DMS53 treated with DMSO at 0.1 percent for 48 hours (cell line): ENCODE measurements around the gene ADGRG1.

Experiments used
- DNase-seq: peaks from one replicate; lab custom pipeline; 2025; ENCODE audit not compliant: unreplicated experiment; lab: John Stamatoyannopoulos, UW

The ADGRG1 gene

DNA sequence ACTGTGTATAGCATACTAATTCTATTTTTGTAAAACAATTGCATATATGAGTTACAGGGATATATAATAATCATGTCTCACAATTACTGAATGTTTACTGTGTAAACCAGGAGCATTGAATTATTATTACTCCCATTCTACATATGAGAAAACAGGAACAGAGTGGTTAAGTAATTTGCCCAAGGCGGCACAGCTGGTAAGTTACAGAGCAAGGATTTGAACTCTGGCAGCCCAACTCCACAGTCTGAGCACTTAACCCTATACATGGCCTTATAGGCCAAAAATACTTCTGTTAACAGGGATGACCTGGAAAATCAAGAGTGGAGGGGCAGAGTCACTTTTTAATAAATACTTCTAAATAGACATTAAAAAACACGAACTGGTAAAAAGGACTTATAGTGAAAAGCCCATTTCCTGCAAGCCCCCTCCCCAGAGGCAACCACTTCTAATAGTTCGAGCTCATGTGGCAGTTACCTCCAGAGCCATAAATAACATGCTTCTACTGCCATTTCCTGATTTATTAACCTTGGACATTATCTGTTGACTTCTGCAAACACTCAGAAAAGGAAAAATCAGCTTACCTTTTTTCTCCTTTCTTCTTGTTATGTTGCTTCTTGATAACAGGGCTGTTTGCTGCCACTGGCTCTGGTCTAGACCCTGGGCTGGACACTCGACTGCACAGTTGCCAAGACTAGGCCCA, 22.1 kb upstream of the ADGRG1 start:
- DNase-seq, result peak; percentile 77

DNA sequence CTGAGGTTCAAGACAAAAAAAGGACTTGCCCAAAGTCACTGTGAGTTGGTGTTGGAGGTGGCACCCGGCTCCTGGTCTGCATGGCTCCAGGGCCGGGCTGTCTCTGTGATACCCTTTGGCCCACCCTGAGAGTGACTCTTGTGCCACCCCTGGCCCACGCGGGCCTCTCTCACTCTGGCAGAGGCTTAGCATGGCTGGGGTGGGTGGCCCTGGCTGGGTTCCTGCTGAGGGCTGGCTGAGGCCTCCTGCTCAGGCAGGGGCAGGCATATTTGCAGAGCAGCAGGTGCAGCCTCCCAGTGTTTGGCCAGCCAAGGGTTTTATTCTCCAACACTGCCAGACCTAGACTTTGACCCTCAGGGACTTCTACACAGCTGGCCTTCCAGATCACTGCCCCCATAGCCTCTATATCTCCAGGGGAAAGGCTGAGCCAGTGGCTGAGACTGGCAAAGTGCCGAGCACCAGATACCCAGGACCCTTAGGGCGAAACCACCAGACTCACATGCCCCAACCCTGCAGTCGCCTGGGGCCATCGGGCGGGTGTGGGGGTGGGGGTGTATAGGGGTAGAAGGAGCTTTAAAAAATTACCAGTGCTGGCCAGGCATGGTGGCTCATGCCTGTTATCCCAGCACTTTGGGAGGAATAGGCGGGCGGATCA, 21.5 kb upstream of the ADGRG1 start:
- peak; percentile 94 for DNase-seq

DNA sequence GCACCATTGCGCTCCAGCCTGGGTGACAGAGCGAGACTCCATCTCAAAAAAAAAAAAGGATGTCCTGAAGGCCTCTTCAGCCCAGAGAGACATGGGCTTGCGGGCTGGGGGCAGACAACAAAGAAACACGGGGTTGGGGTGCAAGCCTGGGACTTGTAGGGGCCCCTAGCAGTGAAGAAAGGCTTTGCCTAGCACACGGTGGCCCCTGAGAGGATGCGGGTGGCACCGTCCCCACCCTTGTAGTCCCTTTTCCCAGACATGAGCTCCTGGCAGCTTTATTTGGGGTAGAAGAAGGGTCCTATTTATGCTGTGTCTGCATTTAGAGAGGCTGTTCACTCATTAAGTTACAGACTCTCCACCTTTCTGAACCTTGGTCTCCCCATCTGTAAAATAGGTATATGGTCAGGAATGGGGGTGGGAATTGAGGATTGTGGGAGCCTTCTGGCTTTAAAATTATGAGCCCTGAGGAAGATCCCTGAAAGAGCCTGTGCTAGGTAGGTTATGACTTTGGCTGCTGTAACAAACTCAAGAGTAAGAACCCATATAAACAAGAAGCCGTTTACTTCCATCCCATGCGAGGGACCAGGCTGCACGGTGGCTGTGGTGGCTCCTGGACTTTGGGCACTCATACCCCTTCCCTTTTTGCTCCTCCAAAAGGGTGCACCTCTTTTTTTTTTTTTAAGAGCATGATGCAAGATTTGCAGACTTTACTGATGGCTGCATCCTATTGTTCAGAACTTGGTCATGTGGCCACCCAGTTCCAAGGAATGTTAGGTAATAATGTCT, 20.6 kb upstream of the ADGRG1 start:
- no peak for DNase-seq

DNA sequence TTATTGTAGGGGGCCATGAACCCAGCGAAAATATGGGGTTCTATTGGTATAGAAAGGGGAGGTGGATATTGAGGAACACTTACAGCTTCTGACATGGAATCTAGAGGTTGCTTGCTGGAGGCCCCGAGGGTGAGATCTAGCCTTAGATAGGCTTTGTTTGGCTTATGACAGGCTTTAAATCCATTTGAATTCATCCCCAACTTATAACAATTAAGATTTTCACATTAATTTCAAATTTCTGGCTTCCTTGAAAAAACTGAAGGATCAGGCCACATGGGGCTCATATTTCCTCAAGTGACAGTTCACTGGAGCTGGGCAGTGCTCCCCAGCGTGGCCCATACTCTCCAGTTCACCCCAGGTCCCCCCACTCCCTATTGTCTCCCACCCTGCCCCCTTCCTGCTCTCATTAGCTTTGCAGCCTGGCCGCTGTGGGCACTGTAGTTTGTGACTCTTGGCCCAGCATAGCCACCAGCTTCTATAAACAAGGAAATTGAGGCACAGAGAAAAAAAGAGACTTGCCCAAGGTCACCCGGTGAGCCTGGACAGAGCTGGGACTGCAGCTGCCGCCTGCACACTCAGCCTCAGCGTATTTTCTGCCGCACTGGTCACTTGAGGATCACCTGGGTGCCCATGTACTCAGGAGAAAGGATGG, 19.8 kb upstream of the ADGRG1 start:
- no peak for DNase-seq

DNA sequence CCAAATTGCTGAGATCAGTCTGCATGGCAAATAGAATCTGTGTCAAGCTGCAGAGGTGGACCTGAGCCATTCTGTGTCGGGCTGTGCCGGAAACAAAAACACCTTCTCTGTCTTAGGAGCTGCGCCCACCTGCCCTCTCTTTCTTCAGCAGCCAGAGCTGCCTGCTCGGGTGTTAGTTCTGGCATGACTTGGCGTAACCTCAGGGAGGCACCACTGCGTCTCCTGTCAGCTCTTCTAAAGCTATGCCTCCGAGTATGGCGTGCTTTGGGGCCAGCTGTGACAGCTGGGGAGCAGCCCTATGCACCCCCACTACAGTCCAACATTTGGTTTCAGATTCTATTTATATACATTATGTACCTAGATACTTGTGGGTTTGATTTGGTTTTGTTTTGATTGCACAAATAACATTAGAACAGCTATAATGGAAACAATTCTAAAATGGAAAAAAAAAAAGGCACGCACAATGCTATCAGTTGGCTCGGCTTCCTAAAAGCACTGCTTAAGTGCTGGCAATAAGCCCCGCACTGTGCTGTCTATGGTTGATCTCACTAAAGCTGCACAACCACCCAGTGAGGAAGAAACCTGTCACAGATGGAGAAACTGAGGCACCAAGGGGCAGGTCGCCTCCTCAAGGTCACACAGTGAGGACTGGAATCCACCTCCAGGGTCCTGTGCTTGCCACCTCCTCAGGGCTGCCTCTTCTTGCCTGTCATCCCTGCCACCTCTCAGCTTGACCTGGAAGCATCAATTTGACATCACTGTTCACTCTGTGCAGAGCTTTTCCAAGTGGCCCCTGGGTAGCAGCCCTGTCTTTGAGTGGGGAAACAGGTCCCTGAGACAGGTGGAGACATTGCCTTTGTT, 18.7 kb upstream of the ADGRG1 start:
- DNase-seq, result no peak

DNA sequence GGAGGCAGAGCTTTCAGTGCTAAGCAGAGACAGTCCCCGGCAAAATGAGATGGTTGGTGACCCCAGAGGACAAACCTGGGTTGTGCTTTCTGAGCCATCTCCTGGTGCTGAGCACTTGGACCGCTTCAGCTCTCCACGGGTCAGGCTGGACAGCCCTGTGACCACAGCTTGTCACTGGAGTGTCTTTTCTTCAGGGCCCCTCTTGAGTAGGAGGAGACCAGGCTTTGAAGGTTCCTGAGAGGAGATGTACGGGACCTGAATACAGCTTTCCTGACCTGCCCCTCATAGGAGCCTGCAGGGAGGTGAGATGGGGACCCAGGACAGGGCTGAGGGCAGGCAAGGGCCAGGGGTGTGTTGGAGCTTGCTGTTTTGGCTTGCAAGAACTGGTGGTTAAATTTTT, 17.8 kb upstream of the ADGRG1 start:
- no peak for DNase-seq

DNA sequence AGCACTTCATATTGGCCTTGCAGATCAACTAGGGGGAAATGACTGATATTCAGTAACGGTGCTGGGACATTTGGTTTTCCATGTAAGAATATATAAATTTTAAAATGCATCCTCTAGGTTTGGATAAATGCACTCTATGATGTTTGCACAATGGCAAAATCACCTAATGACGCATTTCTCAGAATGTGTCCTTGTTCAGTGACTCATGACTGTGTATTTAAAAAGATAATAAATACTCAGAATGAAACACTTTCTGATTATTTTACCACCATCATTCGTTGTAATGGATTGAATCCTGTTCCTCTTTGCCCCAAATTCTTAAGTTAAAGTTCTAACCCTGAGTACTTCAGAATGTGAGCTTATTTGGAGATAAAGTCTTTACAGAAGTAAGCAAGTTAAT, 17.2 kb upstream of the ADGRG1 start:
- peak; percentile 60 for DNase-seq

DNA sequence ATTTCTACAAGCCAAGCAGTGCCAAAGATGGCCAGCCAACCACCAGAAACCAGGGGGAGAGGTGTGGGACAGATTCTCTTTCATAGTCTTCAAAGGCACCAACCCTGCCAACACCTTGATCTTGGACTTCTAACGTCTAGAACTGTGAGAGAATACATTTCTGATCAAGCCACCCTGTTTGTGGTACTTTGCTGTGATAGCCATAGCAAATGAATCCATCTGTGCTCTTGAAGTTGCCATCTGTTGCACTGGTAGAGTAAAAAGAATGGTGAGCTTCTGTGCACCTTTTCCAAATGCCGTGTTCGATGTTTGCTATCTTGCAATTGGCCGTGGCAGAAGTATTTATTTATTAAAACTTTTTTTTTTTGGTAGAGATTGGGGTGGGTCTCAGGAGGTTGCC, 16.7 kb upstream of the ADGRG1 start:
- DNase-seq, result no peak

DNA sequence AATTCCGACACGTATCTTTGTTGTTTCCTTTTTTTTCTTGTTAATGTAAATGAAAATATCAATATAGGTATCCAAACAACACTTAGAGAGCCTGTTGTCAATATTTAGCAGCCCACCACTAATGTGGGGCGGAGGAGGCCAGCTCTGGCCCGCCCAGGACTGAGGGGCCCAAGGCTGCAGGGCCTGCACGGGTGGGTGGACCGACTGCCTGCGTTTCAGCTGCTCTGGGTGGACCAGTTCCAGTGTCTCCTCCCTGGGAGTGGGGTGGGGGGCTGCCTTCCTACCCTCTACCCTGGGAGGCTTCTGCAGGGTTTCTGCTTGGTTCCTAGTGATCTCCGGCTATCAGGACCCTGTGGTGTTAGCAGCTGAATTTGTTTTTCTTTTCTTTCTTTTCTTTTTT, 15.9 kb upstream of the ADGRG1 start:
- no peak for DNase-seq

DNA sequence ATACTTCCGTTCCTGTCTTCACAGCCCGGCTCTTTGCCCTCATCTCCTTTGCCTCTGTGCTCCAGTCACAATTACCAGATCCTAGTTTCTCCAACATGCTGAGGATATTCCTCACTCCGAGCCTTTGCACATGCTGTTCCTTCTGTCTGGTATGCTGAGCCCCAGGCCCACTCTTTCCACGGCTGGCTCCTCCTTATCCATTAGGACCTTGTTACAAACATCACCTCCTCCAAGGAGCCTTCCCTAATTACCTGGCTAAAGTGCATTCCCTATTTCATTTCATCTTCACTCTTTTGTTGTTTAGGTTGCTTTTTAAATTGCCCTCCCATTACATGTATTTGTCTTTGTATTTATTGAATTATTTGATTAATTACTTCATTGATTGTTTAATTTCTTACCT, 14.9 kb upstream of the ADGRG1 start:
- DNase-seq, result no peak

DNA sequence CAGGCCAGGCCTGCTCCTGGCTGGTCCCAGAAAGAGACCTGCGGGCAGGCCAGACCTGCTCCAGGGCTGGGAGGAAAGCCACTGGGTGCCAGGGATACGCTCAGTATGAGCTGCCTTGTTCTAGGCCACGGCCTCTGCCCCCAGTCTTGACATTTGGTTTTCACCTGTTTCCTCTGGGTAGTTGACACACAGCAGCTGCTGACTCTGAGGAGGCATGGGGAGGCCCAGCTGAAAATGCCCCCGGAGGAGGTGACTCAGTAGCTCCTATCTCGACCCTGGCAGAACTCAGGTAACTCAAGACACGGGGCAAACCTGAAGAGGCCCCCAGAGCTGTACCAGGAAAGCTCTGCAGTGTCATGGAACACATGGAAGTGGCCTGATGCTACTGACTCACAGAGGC, 13.9 kb upstream of the ADGRG1 start:
- no peak for DNase-seq

DNA sequence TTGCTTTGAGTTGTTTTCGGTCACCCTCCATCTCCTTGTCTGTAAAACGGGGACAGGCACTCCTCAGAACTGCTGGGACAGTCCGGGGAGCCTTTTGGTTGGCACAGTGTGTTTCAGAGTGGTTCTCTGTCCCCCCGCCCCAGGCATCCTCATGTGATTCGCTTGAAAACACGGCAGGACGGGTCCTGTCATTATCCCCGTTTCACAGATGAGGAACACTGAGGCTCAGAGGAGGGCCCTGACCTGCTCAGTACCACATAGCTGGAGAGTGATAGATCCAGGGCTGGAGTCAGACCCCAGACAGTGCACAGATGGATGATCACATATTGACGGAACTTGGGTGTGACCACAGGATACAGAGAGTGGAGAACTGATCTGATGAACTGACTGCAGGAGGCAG, 13.5 kb upstream of the ADGRG1 start:
- no peak for DNase-seq

DNA sequence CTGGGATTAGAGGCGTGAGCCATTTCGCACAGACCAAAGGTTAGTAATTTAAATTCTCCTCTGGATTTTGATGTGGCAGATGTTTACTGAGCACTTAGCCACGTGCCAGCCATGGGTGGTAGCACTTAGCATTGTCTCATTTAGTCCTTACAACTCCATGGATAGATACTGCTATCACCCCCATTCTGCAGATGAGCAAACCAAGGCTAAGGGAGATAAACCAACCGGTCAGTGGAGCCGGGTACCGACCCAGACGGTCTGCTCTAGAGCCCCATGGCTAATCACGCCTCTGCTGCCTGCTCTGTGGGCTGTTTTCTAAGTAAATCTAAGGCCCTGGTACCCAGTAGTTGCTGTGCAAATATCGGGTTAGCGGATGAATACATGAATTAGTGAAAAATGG, 12.6 kb upstream of the ADGRG1 start:
- no peak for DNase-seq

DNA sequence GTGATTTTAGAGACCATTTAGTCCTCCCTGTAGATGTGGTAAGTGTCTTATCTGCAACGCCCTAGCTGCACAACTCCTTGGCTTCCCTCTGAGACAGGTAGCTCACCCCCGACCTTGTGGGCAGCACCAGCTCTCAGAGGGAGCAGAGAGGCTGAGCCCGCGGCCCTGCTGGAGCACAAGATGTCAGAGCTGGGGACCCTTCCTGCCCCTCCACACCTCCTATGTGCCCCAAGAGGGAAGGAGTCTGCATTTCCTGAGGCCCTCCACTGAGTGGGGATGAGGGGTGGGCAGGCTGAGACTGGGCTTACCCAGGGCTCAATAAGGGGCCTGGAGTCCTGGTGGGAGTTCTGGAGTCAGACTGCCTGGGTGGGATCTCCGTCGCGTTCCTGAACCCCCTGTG, 12.2 kb upstream of the ADGRG1 start:
- DNase-seq, result no peak

DNA sequence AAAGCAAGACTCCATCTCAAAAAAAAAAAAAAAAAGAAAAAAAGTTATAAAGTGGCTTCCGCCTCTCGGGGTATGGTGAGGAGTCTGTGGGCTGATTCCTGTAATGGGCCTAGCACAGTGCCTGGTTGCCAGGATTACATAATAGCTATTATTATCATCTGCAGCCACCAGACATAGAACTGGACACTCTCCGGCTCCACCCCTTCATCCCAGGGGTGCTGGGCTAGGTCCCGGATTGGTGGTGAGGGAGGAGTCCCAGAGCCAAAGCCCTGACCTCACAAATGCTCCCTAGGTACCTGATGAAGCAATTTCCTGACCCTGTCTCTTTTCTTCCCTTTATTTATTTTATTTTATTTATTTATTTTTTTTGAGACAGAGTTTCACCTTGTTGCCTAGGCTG, 11.6 kb upstream of the ADGRG1 start:
- no peak for DNase-seq

DNA sequence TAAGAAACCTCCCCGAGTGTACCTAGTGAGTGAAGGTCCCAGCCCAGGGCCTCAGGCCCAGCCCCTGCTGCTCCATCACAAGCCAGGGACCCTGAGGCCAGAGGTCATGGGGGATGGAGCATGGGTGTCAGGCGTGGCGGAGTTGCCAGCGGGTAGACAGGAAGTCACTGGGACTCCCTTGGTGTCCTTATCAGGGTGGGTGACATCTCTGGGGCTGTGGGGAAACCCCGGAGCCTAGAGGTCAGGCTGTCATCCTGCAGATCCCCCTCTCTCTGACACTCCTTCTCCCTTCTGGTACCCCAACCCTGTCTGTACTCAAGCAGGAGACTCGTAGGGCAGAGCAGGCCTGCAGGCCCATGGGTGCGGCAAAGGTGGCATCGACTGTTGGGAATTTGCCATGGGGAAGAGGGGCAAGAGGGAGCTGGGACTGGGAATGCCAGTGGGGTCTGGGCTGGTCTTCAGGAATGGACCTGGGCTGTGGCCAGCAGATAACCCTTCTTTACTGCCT, 10.8 kb upstream of the ADGRG1 start:
- no peak for DNase-seq

DNA sequence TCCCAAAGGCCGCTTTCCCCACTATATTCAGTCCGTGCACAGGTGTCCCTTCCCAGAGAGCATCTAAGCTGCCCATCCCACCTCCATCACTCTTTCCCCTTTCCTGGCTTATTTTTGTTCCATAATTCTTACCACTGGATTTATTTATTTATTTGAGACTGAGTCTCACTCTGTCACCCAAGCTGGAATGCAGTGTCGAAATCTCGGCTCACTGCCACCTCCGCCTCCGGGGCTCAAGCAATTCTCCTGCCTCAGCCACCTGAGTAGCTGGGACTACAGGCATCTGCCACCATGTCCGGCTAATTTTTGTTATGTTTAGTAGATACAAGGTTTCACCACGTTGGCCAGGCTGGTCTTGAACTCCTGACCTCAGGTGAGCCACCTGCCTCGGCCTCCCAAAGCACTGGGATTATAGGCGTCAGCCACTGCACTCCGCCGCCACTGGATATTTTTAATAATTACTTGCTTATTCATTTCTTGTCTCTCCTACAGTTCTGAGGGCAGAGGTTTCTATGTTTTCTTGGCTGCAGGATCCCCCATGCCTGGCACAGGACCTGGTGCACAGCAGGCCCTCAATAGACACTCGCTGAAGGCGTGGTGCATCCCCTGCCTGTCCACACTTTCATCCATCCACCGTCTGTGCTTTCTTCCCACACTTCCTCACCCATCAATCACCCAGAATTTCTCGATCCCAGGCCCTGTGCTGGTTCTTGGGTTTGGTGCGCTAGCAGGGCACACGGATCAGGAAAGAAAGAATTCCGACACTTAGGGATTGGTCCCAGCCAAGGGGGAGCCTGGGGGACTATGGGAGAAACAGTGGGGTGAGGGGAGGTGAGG, 9.9 kb upstream of the ADGRG1 start:
- DNase-seq, result no peak

DNA sequence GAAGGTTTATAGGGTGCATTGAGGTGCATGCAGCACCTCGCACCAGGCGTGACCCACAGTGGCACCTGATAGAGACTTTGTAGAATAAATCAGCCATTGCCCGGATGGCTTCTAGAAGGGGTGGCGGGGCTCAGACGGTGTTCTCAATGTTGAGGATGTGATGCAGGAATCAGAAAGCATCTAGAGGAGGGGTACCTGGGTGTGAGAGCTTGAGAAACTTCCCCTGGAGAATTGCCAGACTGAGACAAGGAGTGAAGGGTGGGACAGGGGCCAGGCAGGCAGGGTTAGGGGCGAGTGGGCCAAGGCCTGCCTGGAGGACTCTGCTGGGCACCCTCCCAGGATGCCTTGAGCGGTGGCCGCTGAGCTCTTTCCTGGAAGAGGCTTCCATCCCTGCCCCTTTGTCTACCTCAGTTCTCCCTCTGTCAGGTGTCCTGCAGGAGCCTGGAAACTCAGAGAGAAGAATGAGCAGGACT, 9.3 kb upstream of the ADGRG1 start:
- no peak for DNase-seq

DNA sequence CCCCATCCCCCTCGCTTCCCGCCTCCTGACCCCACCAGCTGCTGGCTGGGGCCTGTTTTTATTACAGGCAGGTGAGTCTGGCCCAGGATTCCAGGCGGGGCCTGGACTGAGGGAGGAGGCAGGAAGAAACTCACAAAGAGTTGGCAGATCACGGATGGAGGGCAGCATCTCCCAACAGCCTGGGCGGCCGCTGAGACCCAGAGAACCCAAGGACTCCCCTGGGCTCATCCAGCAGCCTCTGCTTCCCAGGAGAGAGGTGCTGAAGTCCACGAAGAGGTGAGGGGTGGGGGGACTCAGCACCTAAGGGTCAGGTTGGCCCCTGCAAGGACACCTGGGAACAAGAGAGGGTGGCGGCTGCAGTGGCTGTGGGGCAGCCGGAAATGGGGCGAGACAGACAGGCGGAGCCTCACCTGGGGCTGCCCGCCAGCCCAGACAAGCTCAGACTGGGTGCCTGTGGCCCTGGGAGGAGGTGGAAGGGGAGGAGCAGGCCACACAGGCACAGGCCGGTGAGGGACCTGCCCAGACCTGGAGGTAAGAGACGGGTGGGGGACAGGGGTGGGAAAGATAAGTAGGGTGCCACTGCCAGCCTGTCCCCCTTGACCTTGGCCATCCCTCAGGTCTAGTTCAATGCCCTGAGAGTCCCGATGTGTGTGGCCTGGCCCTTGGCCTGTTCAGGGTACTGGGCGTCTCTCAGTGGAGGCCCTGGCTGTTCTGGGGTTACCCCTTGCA, 8.7 kb upstream of the ADGRG1 start:
- peak; percentile 92 for DNase-seq
